HL-60 (cell line): ENCODE data around the gene CRLF1.
A peak's percentile ranks its signal among the peaks of the same experiment; 100 is the strongest.

Source experiments
- DNase-seq, 2 experiments: peaks; one replicate each; pipeline ENCODE4 v3.0.0-alpha.2; 2010 to 2020; ENCODE audit warnings: low read depth in 1 of 2, low spot score in 1 of 2
- H3K27ac ChIP-seq: fragments of 250-450 bp; sonication (Bioruptor Pico); replicated peaks from 2 replicates; pipeline ENCODE4 v1.5.1; 2020; ENCODE audit warnings: mild to moderate bottlenecking, moderate library complexity
- H3K27me3 ChIP-seq: fragments of 250-450 bp; sonication (Bioruptor Pico); 2 replicates; pipeline ENCODE4 v1.5.1; 2021; ENCODE audit warnings: mild to moderate bottlenecking, moderate library complexity; ENCODE audit not compliant: insufficient read depth, poor library complexity, severe bottlenecking
- H3K4me3 ChIP-seq: replicated peaks from 2 replicates; pipeline ENCODE4 v1.5.1; 2011; ENCODE audit warnings: mild to moderate bottlenecking, control low read depth, low read length; ENCODE audit not compliant: insufficient read depth
- GABPA ChIP-seq: IDR thresholded peaks from 2 replicates; pipeline ENCODE4 v1.6.1; 2012; ENCODE audit warnings: low read depth
- POLR2AphosphoS5 ChIP-seq: IDR thresholded peaks from 2 replicates; pipeline ENCODE4 v1.6.1; 2012; ENCODE audit warnings: low read depth
- SPI1 ChIP-seq: IDR thresholded peaks from 2 replicates; pipeline ENCODE4 v1.6.1; 2012; ENCODE audit warnings: low read depth, mild to moderate bottlenecking, borderline replicate concordance
- TF ChIP-seq, protein P1 (sequence below): IDR thresholded peaks from one replicate; pipeline ENCODE4 v1.5.1; 2011; ENCODE audit warnings: low read length, control low read depth, inconsistent platforms; ENCODE audit not compliant: insufficient read depth
- TF ChIP-seq, protein P2 (sequence below): IDR thresholded peaks from 2 replicates; pipeline ENCODE4 v1.6.1; 2012; ENCODE audit warnings: low read depth; ENCODE audit not compliant: insufficient replicate concordance

Gene CRLF1

DNA sequence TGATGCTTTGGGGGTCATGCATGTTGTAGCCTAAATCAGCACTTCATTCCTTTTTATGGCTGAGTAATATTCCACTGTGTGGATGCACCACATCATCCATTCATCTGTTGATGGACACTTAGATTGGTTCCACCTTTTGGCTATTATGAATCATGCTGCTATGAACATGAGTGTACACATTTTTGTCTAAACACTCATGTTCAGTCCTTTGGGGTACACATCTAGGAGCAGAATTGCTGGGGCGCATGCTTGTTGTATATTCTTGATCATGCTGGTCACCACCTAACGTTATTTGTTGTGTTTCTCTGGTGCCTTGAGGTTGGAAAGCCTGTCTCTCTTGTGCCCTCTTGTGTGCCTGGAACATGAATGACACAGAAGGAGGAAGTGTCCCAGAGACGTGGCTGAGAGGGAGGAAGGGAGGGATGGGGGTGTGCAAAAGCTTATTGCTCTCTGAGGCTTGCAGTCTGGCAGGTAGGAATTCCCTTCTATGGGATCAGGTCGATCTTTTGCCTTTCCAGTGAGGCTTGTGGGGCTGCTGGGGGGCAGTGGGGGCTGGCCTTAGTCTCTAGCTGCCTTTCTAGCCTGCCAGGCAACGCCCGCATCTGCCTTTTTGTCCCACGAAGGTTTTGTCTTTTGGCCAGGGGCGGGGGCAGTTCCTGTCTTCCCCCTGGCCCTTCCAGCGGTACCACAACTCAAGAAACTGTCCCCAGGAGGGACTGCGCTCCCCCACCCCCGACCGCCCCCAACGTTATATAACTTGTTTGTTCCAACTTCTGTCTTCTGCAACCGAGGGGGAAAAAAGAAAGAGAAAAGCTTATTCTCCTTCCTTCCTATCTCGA is 37.8 kb upstream of the CRLF1 start:
- Histone ChIP-seq H3K27me3 (no peaks in the 10 kb centered on the region), H3K27ac (no peak overlapping the region), H3K4me3 (no peak overlapping the region)
- DNase-seq: peak; percentile 64 to 85
- TF ChIP-seq, protein P1, sequence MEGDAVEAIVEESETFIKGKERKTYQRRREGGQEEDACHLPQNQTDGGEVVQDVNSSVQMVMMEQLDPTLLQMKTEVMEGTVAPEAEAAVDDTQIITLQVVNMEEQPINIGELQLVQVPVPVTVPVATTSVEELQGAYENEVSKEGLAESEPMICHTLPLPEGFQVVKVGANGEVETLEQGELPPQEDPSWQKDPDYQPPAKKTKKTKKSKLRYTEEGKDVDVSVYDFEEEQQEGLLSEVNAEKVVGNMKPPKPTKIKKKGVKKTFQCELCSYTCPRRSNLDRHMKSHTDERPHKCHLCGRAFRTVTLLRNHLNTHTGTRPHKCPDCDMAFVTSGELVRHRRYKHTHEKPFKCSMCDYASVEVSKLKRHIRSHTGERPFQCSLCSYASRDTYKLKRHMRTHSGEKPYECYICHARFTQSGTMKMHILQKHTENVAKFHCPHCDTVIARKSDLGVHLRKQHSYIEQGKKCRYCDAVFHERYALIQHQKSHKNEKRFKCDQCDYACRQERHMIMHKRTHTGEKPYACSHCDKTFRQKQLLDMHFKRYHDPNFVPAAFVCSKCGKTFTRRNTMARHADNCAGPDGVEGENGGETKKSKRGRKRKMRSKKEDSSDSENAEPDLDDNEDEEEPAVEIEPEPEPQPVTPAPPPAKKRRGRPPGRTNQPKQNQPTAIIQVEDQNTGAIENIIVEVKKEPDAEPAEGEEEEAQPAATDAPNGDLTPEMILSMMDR: peak; percentile 34
- TF ChIP-seq, protein P2, sequence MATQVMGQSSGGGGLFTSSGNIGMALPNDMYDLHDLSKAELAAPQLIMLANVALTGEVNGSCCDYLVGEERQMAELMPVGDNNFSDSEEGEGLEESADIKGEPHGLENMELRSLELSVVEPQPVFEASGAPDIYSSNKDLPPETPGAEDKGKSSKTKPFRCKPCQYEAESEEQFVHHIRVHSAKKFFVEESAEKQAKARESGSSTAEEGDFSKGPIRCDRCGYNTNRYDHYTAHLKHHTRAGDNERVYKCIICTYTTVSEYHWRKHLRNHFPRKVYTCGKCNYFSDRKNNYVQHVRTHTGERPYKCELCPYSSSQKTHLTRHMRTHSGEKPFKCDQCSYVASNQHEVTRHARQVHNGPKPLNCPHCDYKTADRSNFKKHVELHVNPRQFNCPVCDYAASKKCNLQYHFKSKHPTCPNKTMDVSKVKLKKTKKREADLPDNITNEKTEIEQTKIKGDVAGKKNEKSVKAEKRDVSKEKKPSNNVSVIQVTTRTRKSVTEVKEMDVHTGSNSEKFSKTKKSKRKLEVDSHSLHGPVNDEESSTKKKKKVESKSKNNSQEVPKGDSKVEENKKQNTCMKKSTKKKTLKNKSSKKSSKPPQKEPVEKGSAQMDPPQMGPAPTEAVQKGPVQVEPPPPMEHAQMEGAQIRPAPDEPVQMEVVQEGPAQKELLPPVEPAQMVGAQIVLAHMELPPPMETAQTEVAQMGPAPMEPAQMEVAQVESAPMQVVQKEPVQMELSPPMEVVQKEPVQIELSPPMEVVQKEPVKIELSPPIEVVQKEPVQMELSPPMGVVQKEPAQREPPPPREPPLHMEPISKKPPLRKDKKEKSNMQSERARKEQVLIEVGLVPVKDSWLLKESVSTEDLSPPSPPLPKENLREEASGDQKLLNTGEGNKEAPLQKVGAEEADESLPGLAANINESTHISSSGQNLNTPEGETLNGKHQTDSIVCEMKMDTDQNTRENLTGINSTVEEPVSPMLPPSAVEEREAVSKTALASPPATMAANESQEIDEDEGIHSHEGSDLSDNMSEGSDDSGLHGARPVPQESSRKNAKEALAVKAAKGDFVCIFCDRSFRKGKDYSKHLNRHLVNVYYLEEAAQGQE: no peak
- TF ChIP-seq SPI1 (peak; percentile 97), POLR2AphosphoS5 (no peak)

DNA sequence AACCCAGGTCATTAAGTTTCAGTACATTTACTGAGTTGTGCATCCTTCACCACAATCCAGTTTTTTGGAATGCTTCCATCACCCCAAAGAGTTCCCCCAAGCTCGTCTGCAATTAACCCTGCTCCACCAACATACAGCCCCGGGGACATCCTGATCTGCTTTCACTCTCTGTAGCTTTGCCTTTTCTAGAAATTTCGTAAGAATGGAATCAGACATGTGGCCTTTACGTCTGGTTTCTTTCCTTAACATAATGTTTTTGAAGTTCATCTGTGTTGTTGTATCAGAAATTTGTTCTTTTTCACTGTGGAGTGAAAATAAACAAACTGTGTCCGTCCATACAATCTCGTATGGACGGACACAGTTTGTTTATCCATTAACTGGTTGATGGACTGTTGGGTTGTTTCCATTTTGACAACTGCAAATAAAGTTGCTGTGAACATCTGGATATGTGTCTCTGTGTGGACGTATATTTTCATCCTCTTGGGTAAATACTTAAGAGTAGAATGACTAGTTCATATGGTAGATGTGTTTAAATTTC is 33.2 kb upstream of the CRLF1 start:
- DNase-seq: no peak
- no peak for TF ChIP-seq GABPA
- no peak for TF ChIP-seq SPI1
- TF ChIP-seq, protein P2: no peak
- no peak for TF ChIP-seq POLR2AphosphoS5
- TF ChIP-seq, protein P1: no peak

DNA sequence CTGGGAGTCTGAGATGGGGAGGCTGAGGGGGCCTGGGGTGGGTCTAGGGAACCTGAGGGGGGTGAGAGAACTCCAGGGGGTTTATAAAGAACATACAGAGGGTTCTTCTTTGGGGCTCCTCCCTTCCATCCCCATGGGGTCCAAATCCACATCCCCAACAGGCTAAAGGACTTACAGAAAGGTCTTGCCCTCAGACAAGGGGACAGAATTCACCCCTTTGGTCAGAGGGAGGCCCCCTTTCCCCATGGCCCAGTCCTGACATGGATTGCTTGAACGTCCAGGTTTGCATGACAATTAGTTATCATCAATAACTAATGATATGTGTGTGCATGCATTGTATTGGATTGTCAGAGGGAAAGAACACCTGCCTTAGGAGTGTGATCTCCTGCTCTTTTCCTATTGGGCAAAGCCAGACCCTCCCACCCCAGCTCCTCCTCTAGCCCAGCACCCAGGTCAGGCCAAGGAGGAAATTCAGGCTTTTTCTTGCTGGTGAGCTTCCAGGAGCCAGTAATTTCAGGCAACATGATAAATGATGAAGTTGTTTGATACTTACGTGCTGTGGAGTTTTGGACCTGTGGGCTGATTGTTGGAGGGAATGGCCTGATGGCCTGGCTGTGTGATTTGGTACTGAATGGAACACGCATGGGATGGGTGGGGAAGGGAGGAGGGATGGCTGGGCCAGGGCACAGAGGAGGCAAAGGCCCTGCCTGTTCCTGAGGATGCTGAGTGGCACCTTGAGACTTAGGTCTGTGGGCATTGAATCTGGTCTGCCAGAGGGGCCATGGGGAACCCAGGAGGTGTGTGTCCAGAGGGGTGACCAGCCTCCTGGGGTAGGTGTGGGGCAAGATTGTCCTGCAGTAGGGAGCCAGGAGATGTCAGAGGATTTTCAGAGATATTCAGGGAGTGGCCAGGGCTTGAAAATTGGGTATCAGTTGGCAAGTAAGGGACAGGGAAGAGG is 31.4 kb upstream of the CRLF1 start:
- TF ChIP-seq SPI1: no peak
- no peak for TF ChIP-seq GABPA
- TF ChIP-seq POLR2AphosphoS5: no peak
- TF ChIP-seq, protein P2: no peak
- TF ChIP-seq, protein P1: no peak
- DNase-seq: peak in 1 of 2 experiments; percentile 26
- Histone ChIP-seq H3K27ac (no peak overlapping the region; the same call in 1 of the 2 replicates), H3K27me3 (peaks cover 3% of the 10 kb centered on the region), H3K4me3 (peak overlapping the region; percentile 76)

More for the DNA sequence above, 33.2 kb upstream of the CRLF1 start:
- no peaks in the 10 kb centered on the region for H3K27me3 ChIP-seq
- no peak overlapping the region for H3K4me3 ChIP-seq
- H3K27ac ChIP-seq: no peak overlapping the region
